GM12801 (cell line): ENCODE measurements around the gene HK2.

Source experiments
- CTCF ChIP-seq: IDR thresholded peaks from one replicate; pipeline ENCODE4 v1.5.1; 2011; ENCODE audit warnings: control low read depth; ENCODE audit not compliant: insufficient read length; ENCODE audit errors: extremely low read depth

The HK2 gene

DNA sequence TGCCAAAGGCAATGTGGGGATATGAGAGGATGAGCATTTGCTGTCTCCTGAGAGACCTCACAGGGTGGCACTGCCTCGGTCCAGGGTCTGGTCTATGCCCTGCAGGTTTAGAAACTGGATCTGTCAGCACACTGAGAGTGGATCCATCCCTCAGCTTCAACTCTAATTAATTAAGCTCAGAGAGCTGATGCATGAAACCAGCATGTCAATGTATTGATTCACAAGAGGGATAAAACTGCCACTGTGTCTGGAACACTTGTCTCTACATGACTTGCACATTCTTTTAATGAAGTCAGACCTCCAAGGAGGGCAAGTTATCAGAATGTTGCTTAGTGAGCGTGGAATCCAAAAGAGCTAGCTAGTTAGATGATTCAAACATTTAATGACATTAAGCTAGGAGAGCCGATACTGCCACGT, 102.1 kb downstream of the HK2 start:
- TF ChIP-seq CTCF: no peak

GRCh38 chr2:74937221-74937880, 103.4 kb downstream of the HK2 start:
- TF ChIP-seq CTCF: no peak

DNA sequence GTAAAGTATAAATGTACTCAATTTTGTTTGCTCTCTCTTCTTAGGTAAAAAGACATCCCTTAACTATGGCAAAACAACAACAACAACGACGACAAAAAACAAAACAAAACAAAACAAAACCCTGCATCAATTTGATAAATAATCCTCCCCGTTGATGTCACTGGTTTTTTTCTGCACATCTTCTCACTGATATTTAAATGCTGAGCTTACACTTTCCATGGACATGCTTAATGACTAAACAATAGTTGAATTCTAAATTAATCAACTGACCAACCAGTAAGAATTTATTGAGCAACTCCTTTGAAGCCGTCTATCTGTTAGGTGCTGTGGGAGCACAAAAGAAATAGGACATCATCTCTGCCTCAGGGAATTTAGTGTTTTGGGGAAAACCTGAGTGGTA, 104.3 kb downstream of the HK2 start:
- TF ChIP-seq CTCF: no peak

GRCh38 chr2:74939919-74940812, 106.2 kb downstream of the HK2 start:
- TF ChIP-seq CTCF: no peak

GRCh38 chr2:74941284-74941683, 107.4 kb downstream of the HK2 start:
- TF ChIP-seq CTCF: no peak

GRCh38 chr2:74942263-74942662, 108.3 kb downstream of the HK2 start:
- TF ChIP-seq CTCF: no peak
